Right lobe of liver (tissue), 4 donors: ENCODE data around the gene POMT2.

Experiments
- CTCF ChIP-seq, 4 donors: fragments of 200-600 bp in 3 of 4; fragments of 450-650 bp in 1 of 4; IDR thresholded peaks; one replicate each; pipeline versions ENCODE4 v1.5.1 to v1.8.0; 2016 to 2022; ENCODE audit warnings: antibody characterized with exemption in 4 of 4, mild to moderate bottlenecking in 2 of 4
- POLR2A ChIP-seq: fragments of 450-650 bp; IDR thresholded peaks from one replicate; pipeline ENCODE4 v1.6.1; 2017; ENCODE audit warnings: antibody characterized with exemption, mild to moderate bottlenecking
- donor health status: DM: no; HTN: no; CAD: no.
- donor health status: DM: no; HTN: no; CAD: no.
- donor health status: DM: no; HTN: yes; CAD: no.

- no peak for TF ChIP-seq CTCF (IDR thresholded peaks at IDR 0.05)
- TF ChIP-seq POLR2A = no peak
These were observed 60.1 kb downstream of the POMT2 start for GRCh38 chr14:77260631-77261030.
